Heart left ventricle (tissue), 16 donors: Measurements from ENCODE around the gene KIAA1614. TPM values are rescaled to one million over a fixed set of nuclear protein-coding genes. Genes with fewer than 3 reads are reported as not detected.

ENCODE experiments used
- ATAC-seq, 4 donors: fragments of 200-7000 bp; cut with Tn5 transposase; one replicate each; pipeline ENCODE4 v1.9.1; 2020 to 2022; ENCODE audit warnings: moderate library complexity in 4 of 4, mild to moderate bottlenecking in 3 of 4, moderate number of reproducible peaks in 1 of 4
- DNase-seq, 5 donors: peaks; one replicate each; pipeline ENCODE4 v3.0.0-alpha.2; 2020
- H3K27ac ChIP-seq, 12 donors: fragments of 200-600 bp; sonication (generic) in 4 of 12; one replicate each; pipeline versions ENCODE4 v1.5.0 to v1.8.0; 2016 to 2022; ENCODE audit warnings: mild to moderate bottlenecking in 2 of 12
- H3K27me3 ChIP-seq, 9 donors: fragments of 200-600 bp; sonication (generic) in 2 of 9; one replicate each; pipeline versions ENCODE4 v1.5.1 to v1.8.0; 2016 to 2022; ENCODE audit warnings: mild to moderate bottlenecking in 3 of 9
- H3K36me3 ChIP-seq, 9 donors: fragments of 200-600 bp; sonication (generic) in 2 of 9; one replicate each; pipeline versions ENCODE4 v1.5.0 to v1.8.0; 2018 to 2022; ENCODE audit warnings: mild to moderate bottlenecking in 2 of 9
- H3K4me1 ChIP-seq, 12 donors: fragments of 200-600 bp; sonication (generic) in 4 of 12; one replicate each; pipeline versions ENCODE4 v1.5.0 to v1.8.0; 2016 to 2022; ENCODE audit warnings: mild to moderate bottlenecking in 3 of 12
- H3K4me3 ChIP-seq, 12 donors: fragments of 200-600 bp; sonication (generic) in 4 of 12; one replicate each; pipeline versions ENCODE4 v1.5.0 to v1.8.0; 2017 to 2022; ENCODE audit warnings: mild to moderate bottlenecking in 9 of 12, moderate library complexity in 4 of 12
- H3K9me3 ChIP-seq, 12 donors: fragments of 200-600 bp; sonication (generic) in 4 of 12; one replicate each; pipeline versions ENCODE4 v1.5.0 to v1.8.0; 2016 to 2022; ENCODE audit warnings: mild to moderate bottlenecking in 1 of 12
- POLR2A ChIP-seq, 2 donors: fragments of 450-650 bp; IDR thresholded peaks; one replicate each; pipeline ENCODE4 v1.6.1; 2017; ENCODE audit warnings: antibody characterized with exemption in 2 of 2, mild to moderate bottlenecking in 2 of 2, moderate library complexity in 2 of 2
- WGBS, 4 donors: extraction: QIAGEN DNeasy Blood & Tissue Kit in 2 of 4; methylation state at CpG; one replicate each; pipeline versions ENCODE4 v1.1.5 to v1.1.7; 2013 to 2018; 5-methylcytosine and 5-hydroxymethylcytosine counted together
- intact Hi-C, 10 donors: fragments of 100-400 bp; cut with DNase I; formaldehyde crosslinking; loops; one replicate each; pipeline versions ENCODE4 v1.11.1 to v1.14.2; 2022
- polyA plus RNA-seq, 2 donors: library from polyadenylated mRNA; stranded (reverse); fragments of 200-250 nt; gene quantifications; one replicate each; pipeline ENCODE4 v1.2.3, GENCODE V29; 2013
- total RNA-seq, 9 donors: library from RNA; depleted of rRNA in 2 of 9; stranded (reverse); fragments of >200 nt in 2 of 9; fragmentation: NEBNext Ultra II Directional in 3 of 9; extraction: Animal tissue kit (Norgen Biotek cat#: 25700) in 3 of 9; gene quantifications; one replicate each; pipeline versions ENCODE4 v1.1.0 to v1.2.4, GENCODE V29; 2016 to 2023
- TF ChIP-seq, protein P1 (sequence below), 12 donors: fragments of 200-600 bp; sonication (generic) in 4 of 12; IDR thresholded peaks; one replicate each; pipeline versions ENCODE4 v1.5.0 to v1.8.0; 2018 to 2022; ENCODE audit warnings: antibody characterized with exemption in 12 of 12, mild to moderate bottlenecking in 5 of 12
- donor health status: ischemic (EF 13 %, LVEDD 7.1; RV severe dilation, severe dysfunction).
- donor health status: healthy with polysubstance abuse.
- donor health status: DM: no; HTN: yes; CAD: no.
- donor health status: DM: no; HTN: no; CAD: no.
- donor health status: ischemic (EF 25% LVEDD 6.9; RV normal size, moderate dysfunction).
- donor health status: ischemic (EF 25% LVEDD 5.7; RV mildly dilated, moderate dysfunction).
- donor health status: healthy.
- donor health status: DM: yes; HTN: yes; CAD: no.
- donor health status: ischemic (EF 35%, LVEDD 5.7; RV mildly dilated, moderate dysfunction).
- donor health status: nonischemic (EF 11% LVEDD 7.7; RV severe dilation, severe dysfunction).
- donor health status: DM: yes; HTN: yes; CAD: no.
- donor health status: PGD.
- donor health status: ischemic (EF 29% LVEDD 5.4; RV normal size, mild dysfunction).
- donor health status: nonischemic (EF 23%, LVEDD 6.1; RV moderate dilation, normal function).

The KIAA1614 gene
- total and polyA plus RNA-seq, 11 donors: 4.3 to 12.1 (median 6.5) TPM

DNA sequence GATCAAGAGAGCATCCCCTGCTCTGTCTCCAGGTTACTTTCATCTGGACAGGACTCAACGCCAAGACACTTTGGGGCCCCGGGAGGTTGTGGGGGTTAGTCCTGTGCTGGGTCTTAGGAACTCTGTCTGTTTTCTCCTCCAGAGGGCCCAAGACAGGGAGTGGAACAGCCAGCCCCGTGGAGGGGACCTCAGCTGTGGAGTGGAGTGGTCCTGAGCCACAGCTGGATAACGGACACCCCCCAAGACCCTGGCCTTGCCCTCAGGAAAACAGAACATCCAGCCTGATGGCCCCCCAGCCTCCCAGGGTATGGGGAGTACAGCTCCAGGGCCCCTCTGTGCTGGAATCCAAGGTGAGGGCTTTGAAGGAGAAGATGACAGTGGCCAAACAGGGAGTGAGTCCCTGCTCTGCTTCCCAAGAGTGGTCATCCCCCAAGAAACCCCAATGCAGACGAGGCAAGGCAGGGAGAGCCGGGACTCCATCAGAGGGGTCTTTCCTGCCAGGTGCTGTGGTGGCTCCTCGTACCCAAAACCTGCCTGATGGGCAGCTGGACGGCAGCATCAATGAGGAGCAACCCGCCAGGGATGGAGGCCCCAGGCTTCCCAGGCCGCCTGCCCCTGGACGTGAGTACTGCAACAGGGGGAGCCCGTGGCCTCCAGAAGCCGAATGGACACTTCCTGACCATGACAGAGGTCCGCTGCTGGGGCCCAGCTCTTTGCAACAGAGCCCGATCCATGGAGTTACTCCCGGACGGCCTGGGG is 3.5 kb downstream of the KIAA1614 start:
- peaks cover 0 to 26% (median 9%) of the 10 kb centered on the region in 12 donors for H3K4me1 ChIP-seq
- ATAC-seq: no peak
- intact Hi-C loops: loop anchor here in 3 of 10 donors (5.0 to 10.0 kb wide), 3 partner anchors 51 to 509 kb away; partner anchors contain the start of gene MR1 (in 1 of the 3)
- peaks cover 0 to 22% (median 6%) of the 10 kb centered on the region in 9 donors for H3K36me3 ChIP-seq
- peak in 1 of 5 donors; percentile 51 for DNase-seq
- no peak overlapping the region for H3K4me3 ChIP-seq
- TF ChIP-seq POLR2A (IDR thresholded peaks at IDR 0.05): no peak
- TF ChIP-seq, protein P1, sequence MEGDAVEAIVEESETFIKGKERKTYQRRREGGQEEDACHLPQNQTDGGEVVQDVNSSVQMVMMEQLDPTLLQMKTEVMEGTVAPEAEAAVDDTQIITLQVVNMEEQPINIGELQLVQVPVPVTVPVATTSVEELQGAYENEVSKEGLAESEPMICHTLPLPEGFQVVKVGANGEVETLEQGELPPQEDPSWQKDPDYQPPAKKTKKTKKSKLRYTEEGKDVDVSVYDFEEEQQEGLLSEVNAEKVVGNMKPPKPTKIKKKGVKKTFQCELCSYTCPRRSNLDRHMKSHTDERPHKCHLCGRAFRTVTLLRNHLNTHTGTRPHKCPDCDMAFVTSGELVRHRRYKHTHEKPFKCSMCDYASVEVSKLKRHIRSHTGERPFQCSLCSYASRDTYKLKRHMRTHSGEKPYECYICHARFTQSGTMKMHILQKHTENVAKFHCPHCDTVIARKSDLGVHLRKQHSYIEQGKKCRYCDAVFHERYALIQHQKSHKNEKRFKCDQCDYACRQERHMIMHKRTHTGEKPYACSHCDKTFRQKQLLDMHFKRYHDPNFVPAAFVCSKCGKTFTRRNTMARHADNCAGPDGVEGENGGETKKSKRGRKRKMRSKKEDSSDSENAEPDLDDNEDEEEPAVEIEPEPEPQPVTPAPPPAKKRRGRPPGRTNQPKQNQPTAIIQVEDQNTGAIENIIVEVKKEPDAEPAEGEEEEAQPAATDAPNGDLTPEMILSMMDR (IDR thresholded peaks at IDR 0.05): no peak
- 87 to 96% (median 93%) methylated on average over 9 to 17 of the region's 17 CpGs for WGBS, 4 donors
- peaks cover 0 to 18% (median 0%) of the 10 kb centered on the region in 9 donors for H3K27me3 ChIP-seq
- no peaks in the 10 kb centered on the region for H3K9me3 ChIP-seq
- no peak overlapping the region for H3K27ac ChIP-seq

DNA sequence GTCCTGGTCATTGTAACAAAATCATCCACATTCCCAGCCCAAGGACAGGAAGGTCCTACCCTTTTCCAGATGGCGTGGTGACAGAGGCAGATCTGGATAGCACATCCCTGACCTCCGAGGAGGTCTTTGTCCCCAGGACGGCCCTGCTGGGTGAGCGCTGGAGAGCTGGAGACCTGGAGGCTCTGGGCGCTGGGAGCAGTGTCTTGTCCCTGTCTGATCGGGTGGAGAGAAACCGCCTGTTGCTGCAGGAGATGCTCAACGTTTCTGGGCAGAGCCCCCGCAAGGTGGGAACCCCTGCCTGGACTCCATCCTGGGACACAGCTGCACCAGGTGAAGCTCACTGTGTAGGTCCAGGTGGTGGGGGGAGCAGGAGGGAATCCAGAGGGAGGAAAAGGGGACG is 4.1 kb downstream of the KIAA1614 start:
- peak in 1 of 5 donors; percentile 21 for DNase-seq

DNA sequence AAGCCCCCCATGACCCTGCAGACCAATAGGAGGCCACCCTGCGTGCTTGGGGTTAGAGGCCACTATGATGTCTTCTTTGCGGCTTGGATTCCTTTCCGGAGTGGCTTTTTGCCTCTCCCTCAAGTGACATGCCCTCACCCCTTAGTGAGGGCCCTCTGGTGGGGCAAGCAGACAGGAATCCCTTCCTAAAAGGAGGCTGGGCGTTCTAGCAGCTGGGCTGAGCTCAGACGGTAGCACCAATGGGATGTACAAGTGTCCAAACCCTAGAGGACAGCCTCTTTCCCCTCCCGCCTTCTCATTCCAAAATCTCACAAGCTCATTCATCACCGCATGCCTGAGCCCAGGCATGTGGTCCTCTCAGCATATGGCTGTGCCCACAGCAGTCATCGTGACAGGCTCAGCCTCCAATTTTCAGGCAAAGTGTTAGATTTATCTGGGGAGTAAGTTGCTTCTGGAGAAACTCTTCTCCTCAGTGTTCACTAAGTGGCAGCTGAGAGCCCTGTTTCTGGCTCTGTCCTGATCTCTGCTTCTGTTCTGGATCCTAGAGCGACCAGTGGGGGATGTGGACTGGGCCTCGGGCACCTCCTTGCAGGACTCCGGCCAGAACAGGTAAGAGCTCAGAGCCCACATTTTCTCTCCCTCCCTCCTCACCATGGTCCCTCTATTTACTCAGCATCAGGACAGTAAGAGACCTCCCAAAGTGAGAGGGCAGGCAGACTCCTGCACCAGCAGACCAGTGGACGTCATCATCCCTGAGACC is 4.8 kb downstream of the KIAA1614 start:
- H3K4me3 ChIP-seq: no peak overlapping the region
- no peak for TF ChIP-seq POLR2A (IDR thresholded peaks at IDR 0.05)
- TF ChIP-seq, protein P1 (IDR thresholded peaks at IDR 0.05): peak in 3 of 12 donors; percentile 13 to 28 (median 21)
- ATAC-seq (peak in 1 of 4 donors; percentile 18), DNase-seq (peak in 1 of 5 donors; percentile 17)
- H3K27me3 ChIP-seq: peaks cover 0 to 10% (median 0%) of the 10 kb centered on the region in 9 donors
- WGBS, 4 donors: 65 to 77% (median 69%) methylated on average over 9 to 12 of the region's 12 CpGs
- no peak overlapping the region for H3K27ac ChIP-seq
- peaks cover 0 to 22% (median 6%) of the 10 kb centered on the region in 9 donors for H3K36me3 ChIP-seq
- intact Hi-C loops: loop anchor here in 3 of 10 donors (5.0 to 10.0 kb wide), 3 partner anchors 50 to 507 kb away; partner anchors contain the start of gene MR1 (in 1 of the 3)
- peaks cover 0 to 16% (median 5%) of the 10 kb centered on the region in 12 donors for H3K4me1 ChIP-seq
- no peaks in the 10 kb centered on the region for H3K9me3 ChIP-seq

More for the DNA sequence above, 4.1 kb downstream of the KIAA1614 start:
- Histone ChIP-seq H3K4me1 (peaks cover 0 to 21% (median 6%) of the 10 kb centered on the region in 12 donors), H3K27me3 (peaks cover 0 to 17% (median 0%) of the 10 kb centered on the region in 9 donors), H3K9me3 (no peaks in the 10 kb centered on the region), H3K36me3 (peaks cover 0 to 22% (median 6%) of the 10 kb centered on the region in 9 donors), H3K27ac (no peak overlapping the region), H3K4me3 (no peak overlapping the region)
- TF ChIP-seq, protein P1 (IDR thresholded peaks at IDR 0.05): no peak
- TF ChIP-seq POLR2A (IDR thresholded peaks at IDR 0.05): no peak
- intact Hi-C loops: loop anchor here in 3 of 10 donors (5.0 to 10.0 kb wide), 3 partner anchors 51 to 508 kb away; partner anchors contain the start of gene MR1 (in 1 of the 3)
- 88 to 93% (median 90%) methylated on average over 8 to 10 of the region's 10 CpGs for WGBS, 4 donors
- no peak for ATAC-seq
